Muscle of leg (tissue), 11 donors: ENCODE measurements around the gene ABR. TPM values are rescaled to one million over a fixed set of nuclear protein-coding genes. Genes with fewer than 3 reads are reported as not detected.
"Not testable (repeated sequence)": the region's sequence is repeated elsewhere in the genome, so short reads cannot be mapped to it uniquely, and the experiment has no call there.

Experiments used
- DNase-seq: peaks from one replicate; pipeline ENCODE4 v3.0.0; 2013
- H3K27ac ChIP-seq: one replicate; pipeline ENCODE4 v1.5.1; 2013; ENCODE audit warnings: mild to moderate bottlenecking, low read length, control low read depth
- H3K27me3 ChIP-seq: one replicate; pipeline ENCODE4 v1.6.1; 2013; ENCODE audit warnings: low read length; ENCODE audit not compliant: control insufficient read depth, insufficient read depth
- H3K36me3 ChIP-seq: one replicate; pipeline ENCODE4 v1.6.1; 2013; ENCODE audit warnings: low read length; ENCODE audit not compliant: control insufficient read depth, insufficient read depth
- H3K4me1 ChIP-seq: one replicate; pipeline ENCODE4 v1.6.1; 2013; ENCODE audit warnings: low read length; ENCODE audit not compliant: control insufficient read depth, insufficient read depth
- H3K4me3 ChIP-seq: one replicate; pipeline ENCODE4 v1.5.1; 2013; ENCODE audit warnings: low read length, control low read depth
- H3K9me3 ChIP-seq: replicated peaks from 2 replicates; pipeline ENCODE4 v1.6.1; 2013; ENCODE audit warnings: low read depth, low read length; ENCODE audit not compliant: control insufficient read depth
- WGBS: methylation state at CpG from one replicate; pipeline ENCODE4 v1.1.5; 2013; ENCODE audit warnings: missing lambda C conversion rate; ENCODE audit not compliant: insufficient coverage; 5-methylcytosine and 5-hydroxymethylcytosine counted together
- polyA plus RNA-seq, 8 donors: library from polyadenylated mRNA; unstranded; fragments of 120-200 nt; gene quantifications; one replicate each; pipeline versions ENCODE4 v1.2.1 to v1.2.3, GENCODE V29; 2013; ENCODE audit warnings: inconsistent platforms in 1 of 8, low replicate concordance in 1 of 8; ENCODE audit not compliant: insufficient read length in 8 of 8, insufficient read depth in 1 of 8
- total RNA-seq: library from RNA; stranded (reverse); fragments of 120-200 nt; gene quantifications from one replicate; pipeline ENCODE4 v1.2.4, GENCODE V29; 2013

ABR gene
- total and polyA plus RNA-seq, 9 donors, result 21.4 to 58.3 (median 40.1) TPM

DNA sequence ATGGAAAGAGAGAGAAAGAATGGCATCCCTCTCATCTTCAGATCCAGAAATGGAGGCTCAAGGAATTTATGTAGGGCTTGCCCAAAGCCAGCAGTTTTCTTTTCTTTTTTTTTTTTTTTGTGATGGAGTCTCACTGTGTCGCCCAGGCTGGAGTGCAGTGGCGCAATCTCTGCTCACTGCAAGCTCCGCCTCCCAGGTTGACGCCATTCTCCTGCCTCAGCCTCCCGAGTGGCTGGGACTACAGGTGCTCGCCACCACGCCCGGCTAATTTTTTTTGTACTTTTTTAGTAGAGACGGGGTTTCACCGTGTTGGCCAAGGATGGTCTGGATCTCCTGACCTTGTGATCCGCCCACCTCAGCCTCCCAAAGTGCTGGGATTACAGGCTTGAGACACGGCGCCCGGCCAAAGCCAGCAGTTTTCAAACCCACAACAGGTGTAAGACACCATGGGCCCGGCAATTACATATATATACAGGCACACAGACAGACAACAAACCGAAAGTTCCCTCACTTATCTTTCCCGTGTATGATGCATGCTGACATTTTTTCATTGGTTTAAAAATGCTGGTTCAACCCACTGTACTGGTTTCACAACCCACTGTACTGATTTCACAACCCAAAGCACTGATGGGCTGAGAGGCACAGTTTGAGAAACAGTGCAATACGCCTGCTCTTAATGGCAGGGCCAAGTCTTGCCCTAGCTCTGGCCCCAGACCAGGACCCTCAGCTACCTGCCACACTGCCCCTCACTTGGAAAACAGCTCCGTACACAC is 81.6 kb downstream of the ABR start:
- not testable (repeated sequence) for DNase-seq, H3K9me3 ChIP-seq, H3K27ac ChIP-seq, H3K4me3 ChIP-seq, H3K27me3 ChIP-seq
- Histone ChIP-seq H3K4me1 (peaks cover 14% of the 10 kb centered on the region), H3K36me3 (peaks cover 28% of the 10 kb centered on the region)
- WGBS, result 85% methylated on average over 12 of the region's 19 CpGs

DNA sequence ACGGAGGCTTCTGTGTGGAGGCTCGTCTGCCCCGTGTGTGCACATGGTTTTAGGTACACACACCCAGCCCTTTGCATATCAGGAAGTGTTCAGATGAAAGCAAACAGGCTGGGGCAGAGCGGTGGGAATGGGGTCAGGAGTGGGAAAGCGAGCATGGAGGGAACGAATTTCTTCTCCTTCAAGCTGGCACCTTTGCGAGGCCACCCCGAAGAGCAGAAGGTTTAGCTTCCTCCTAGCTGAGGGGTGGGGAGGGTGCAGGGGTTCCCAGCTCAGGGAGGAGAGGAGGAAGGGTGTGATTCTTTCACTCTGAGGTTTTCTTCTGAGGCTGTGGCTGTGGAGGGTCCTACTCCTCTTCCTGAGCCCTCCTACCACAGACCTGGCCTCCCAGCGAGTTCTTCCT is 83.6 kb downstream of the ABR start:
- DNase-seq, result no peak
- H3K27ac ChIP-seq, result no peak overlapping the region
- H3K36me3 ChIP-seq, result peaks cover 41% of the 10 kb centered on the region
- peaks cover 14% of the 10 kb centered on the region for H3K4me1 ChIP-seq
- H3K4me3 ChIP-seq, result no peak overlapping the region
- WGBS, result 42% methylated on average over 5 of the region's 9 CpGs
- no peaks in the 10 kb centered on the region for H3K9me3 ChIP-seq
- no peaks in the 10 kb centered on the region for H3K27me3 ChIP-seq

DNA sequence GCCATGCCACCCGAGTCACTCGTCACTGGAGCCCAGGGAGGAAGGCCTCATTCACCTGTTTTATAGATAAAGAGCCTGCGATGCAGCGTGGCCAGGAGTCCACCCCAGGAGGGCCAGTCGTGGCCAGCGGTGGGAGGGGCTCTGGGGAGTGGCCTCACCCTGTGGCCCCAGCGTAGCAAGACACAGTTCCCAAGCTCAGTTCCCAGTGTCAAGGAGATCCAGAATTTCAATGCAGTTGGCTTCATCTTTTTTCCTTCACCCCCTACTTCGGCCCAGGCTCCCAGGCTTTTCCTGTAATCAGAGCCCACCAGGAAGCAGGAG is 84.0 kb downstream of the ABR start:
- no peak for DNase-seq
- H3K4me1 ChIP-seq, result peaks cover 14% of the 10 kb centered on the region
- H3K4me3 ChIP-seq, result no peak overlapping the region
- 34% methylated on average over 3 of the region's 8 CpGs for WGBS
- H3K9me3 ChIP-seq, result no peaks in the 10 kb centered on the region
- H3K27ac ChIP-seq, result peak overlapping the region; percentile 55
- H3K36me3 ChIP-seq, result peaks cover 45% of the 10 kb centered on the region
- no peaks in the 10 kb centered on the region for H3K27me3 ChIP-seq

DNA sequence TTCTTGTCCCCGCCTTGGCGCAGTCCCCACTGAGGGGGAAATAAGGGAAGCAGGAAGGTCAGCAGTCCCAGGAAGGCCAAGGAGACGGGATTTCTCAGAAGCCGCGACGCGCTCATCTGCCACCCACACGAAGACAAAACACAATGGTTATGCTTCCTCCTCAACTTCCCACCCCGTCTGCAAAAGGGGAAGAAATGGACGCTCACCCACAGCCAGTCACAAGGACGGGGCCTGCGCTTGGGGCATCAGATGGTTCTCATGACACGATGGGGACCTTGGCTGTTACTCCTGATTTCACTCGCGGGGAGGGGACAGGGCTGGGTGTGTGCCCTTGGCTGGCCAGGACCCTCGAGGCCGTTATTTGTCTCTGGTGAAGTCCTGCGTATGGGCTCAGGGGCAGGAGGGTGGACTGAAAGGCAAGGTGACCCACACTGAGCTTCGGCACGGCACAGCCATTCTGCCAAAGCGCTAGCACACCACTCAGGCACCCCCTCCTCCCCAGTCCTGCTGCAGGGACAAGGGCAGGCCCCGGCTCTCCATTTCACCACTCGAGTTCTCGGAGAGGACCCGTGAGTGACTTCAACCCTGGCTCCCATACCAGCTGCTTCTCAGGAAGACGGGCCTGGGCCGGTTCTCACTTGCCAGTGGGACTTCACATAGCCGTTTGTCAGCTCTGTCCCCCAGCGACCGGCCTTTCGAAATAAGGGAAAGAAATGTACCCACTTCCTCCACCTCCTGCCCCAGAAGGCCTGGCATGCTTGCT is 84.5 kb downstream of the ABR start:
- Histone ChIP-seq H3K36me3 (peaks cover 49% of the 10 kb centered on the region), H3K27me3 (no peaks in the 10 kb centered on the region), H3K9me3 (no peaks in the 10 kb centered on the region), H3K4me1 (peaks cover 10% of the 10 kb centered on the region), H3K4me3 (no peak overlapping the region), H3K27ac (peak overlapping the region; percentile 55)
- peak; percentile 59 for DNase-seq
- WGBS, result 67% methylated on average over 16 of the region's 31 CpGs

DNA sequence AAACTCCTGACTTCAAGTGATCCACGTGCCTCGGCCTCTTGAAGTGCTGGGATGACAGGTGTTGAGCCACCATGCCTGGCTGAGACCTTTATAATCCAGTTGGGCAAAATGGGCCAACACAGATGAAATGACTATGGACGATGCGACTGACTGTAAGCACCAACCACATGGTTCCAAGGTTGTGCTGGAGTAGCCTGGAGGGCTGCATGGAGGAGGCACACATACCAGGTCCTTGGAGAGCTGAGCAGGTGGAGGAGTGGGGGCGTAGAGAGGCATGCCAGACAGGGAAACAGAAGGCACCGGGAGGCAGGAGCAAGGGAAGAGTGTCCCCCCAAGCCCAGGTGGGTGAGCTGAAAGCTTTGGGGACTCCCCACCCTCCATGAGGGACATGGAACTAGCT is 85.2 kb downstream of the ABR start:
- WGBS, result 98% methylated on average over 4 of the region's 6 CpGs
- peaks cover 10% of the 10 kb centered on the region for H3K4me1 ChIP-seq
- H3K4me3 ChIP-seq, result no peak overlapping the region
- peaks cover 48% of the 10 kb centered on the region for H3K36me3 ChIP-seq
- no peak overlapping the region for H3K27ac ChIP-seq
- H3K9me3 ChIP-seq, result no peaks in the 10 kb centered on the region
- DNase-seq, result no peak
- no peaks in the 10 kb centered on the region for H3K27me3 ChIP-seq

DNA sequence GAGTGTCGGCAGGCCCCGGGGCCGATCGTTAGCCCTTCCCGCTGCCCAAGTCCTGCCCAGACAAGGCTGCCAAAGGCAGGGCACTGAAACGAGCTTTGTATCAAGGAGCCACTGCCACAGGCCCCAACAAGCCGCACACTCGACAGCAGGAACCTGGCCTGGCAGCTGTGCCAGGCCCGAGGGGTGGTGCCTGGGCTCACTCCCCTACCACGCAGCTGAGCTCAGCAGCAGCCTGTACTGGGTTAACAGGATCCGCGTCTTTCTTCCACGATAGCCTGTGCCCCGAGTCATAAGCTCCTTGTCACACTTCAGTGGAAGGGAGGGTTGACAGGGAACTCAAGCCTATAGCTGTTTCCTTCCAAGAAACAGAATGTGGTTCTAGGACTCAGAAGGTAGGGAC is 87.9 kb downstream of the ABR start:
- Histone ChIP-seq H3K4me1 (peaks cover 23% of the 10 kb centered on the region), H3K27ac (no peak overlapping the region)

DNA sequence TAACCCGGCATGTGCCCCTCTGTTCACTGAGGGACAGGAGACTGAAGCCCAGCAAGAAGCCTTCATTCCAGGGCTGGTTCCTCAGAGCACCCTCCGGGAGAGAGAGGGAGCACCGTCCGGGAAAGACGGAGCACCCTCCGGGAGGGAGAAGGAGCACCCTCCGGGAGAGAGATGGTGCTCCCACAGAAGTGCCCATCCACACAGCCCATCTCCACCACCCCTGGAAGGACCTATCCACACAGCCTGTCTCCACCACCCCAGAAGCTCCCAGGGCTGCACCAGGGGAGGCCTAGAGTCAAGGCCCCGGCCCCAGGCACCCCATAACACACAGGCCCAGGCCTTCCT is 88.6 kb downstream of the ABR start:
- Histone ChIP-seq H3K4me3 (no peak overlapping the region), H3K4me1 (peaks cover 20% of the 10 kb centered on the region), H3K9me3 (no peaks in the 10 kb centered on the region), H3K27ac (no peak overlapping the region), H3K36me3 (peaks cover 42% of the 10 kb centered on the region), H3K27me3 (no peaks in the 10 kb centered on the region)
- no peak for DNase-seq
- 75% methylated on average over 4 of the region's 8 CpGs for WGBS

More for the DNA sequence above, 87.9 kb downstream of the ABR start:
- no peak overlapping the region for H3K4me3 ChIP-seq
- 85% methylated on average over 14 of the region's 14 CpGs for WGBS
- H3K27me3 ChIP-seq, result no peaks in the 10 kb centered on the region
- DNase-seq, result no peak
- H3K36me3 ChIP-seq, result peaks cover 43% of the 10 kb centered on the region
- no peaks in the 10 kb centered on the region for H3K9me3 ChIP-seq

DNA sequence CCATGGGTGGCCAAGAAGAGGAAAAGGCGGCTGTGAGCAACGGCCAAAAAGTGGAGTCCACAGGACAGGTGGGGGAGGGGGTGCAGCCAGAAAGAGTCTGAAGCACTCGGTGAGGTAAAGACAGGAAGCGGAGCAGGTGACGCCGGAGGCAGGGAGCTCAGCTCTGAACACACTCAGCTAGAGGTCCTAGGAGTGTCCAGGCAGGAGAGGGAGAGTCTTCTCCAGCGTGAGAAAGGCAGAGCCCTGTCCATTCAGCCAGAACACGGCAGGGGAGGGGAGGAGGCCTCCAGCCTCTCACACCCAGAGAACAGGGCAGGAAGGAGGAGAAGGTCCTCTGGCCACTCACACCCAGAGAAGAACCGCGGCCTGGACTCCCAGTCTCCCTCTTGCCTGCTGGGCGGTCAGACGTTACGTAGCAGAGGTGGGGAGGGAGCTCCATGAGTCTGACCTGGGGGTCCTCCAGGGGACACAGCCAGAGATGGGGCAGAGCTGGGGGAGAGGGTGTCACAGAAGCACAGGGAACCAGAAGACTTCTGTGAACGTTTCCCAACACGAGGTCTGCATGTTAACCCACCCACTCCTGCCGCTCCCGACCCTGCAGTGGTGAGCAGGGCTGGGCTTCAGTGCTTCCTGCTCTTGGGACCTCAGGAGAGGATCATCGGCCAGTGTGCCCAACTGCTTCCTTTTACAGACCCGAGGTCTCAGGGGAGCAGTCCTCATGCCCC is 89.2 kb downstream of the ABR start:
- 64% methylated on average over 14 of the region's 19 CpGs for WGBS
- H3K27me3 ChIP-seq, result no peaks in the 10 kb centered on the region
- H3K4me3 ChIP-seq, result no peak overlapping the region
- no peaks in the 10 kb centered on the region for H3K9me3 ChIP-seq
- H3K27ac ChIP-seq, result no peak overlapping the region
- DNase-seq, result no peak
- H3K4me1 ChIP-seq, result peaks cover 18% of the 10 kb centered on the region
- peaks cover 40% of the 10 kb centered on the region for H3K36me3 ChIP-seq

DNA sequence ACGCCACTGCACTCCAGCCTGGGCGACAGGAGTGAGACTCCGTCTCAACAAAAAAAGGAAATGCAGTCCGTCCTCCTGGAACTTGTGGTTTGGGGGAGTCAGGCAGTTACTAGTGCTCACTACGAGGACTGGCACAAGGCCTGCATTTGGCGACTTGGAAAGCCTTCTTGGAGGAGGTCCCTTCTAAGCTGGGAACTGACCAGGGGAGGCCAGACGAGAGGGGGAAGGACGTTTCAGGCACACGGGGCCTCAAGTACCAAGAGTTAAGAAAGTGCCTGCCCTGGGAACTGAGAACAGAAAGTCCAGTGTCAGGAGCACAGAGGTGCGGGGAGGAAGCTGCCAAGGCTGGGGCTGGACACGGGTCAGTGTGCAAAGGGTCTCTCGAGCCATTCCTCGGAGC is 89.9 kb downstream of the ABR start:
- Histone ChIP-seq H3K9me3 (no peaks in the 10 kb centered on the region), H3K4me3 (no peak overlapping the region), H3K4me1 (peaks cover 18% of the 10 kb centered on the region), H3K27me3 (no peaks in the 10 kb centered on the region), H3K27ac (peak overlapping the region; percentile 13), H3K36me3 (peaks cover 39% of the 10 kb centered on the region)
- DNase-seq, result peak; percentile 63
- 43% methylated on average over 13 of the region's 13 CpGs for WGBS
